ENCODE results near the gene GSC2. TPM values are rescaled to one million over a fixed set of nuclear protein-coding genes. Genes with fewer than 3 reads are reported as not detected.

GSC2 gene
- total and polyA plus RNA-seq, 2 of the 8 experiments (the other 6 are each of a cell fraction or from before 2014, with no cell fraction given) = 0.17 to 0.48 TPM

DNA sequence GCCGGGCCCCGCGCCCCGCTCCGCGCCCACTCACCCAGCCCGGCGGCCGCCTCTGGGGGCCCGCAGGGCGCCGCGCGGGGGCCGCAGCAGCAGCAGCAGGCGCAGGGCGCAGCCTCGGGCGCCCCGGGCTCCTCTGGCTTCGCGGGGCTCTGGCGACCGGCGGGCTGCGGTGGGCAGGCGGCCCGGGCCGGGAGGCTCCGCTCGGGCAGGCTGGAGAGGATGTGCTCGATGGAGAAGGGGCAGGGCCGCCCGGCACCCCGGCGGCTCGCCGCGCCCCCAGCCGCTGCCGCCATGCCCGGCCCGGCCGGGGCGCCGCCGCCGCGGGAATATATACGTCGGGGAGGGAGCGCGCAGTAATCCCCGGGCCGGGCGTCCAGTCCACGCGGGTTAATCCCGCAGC lies at the start of gene GSC2 (continued):
- TF ChIP-seq, protein P1, sequence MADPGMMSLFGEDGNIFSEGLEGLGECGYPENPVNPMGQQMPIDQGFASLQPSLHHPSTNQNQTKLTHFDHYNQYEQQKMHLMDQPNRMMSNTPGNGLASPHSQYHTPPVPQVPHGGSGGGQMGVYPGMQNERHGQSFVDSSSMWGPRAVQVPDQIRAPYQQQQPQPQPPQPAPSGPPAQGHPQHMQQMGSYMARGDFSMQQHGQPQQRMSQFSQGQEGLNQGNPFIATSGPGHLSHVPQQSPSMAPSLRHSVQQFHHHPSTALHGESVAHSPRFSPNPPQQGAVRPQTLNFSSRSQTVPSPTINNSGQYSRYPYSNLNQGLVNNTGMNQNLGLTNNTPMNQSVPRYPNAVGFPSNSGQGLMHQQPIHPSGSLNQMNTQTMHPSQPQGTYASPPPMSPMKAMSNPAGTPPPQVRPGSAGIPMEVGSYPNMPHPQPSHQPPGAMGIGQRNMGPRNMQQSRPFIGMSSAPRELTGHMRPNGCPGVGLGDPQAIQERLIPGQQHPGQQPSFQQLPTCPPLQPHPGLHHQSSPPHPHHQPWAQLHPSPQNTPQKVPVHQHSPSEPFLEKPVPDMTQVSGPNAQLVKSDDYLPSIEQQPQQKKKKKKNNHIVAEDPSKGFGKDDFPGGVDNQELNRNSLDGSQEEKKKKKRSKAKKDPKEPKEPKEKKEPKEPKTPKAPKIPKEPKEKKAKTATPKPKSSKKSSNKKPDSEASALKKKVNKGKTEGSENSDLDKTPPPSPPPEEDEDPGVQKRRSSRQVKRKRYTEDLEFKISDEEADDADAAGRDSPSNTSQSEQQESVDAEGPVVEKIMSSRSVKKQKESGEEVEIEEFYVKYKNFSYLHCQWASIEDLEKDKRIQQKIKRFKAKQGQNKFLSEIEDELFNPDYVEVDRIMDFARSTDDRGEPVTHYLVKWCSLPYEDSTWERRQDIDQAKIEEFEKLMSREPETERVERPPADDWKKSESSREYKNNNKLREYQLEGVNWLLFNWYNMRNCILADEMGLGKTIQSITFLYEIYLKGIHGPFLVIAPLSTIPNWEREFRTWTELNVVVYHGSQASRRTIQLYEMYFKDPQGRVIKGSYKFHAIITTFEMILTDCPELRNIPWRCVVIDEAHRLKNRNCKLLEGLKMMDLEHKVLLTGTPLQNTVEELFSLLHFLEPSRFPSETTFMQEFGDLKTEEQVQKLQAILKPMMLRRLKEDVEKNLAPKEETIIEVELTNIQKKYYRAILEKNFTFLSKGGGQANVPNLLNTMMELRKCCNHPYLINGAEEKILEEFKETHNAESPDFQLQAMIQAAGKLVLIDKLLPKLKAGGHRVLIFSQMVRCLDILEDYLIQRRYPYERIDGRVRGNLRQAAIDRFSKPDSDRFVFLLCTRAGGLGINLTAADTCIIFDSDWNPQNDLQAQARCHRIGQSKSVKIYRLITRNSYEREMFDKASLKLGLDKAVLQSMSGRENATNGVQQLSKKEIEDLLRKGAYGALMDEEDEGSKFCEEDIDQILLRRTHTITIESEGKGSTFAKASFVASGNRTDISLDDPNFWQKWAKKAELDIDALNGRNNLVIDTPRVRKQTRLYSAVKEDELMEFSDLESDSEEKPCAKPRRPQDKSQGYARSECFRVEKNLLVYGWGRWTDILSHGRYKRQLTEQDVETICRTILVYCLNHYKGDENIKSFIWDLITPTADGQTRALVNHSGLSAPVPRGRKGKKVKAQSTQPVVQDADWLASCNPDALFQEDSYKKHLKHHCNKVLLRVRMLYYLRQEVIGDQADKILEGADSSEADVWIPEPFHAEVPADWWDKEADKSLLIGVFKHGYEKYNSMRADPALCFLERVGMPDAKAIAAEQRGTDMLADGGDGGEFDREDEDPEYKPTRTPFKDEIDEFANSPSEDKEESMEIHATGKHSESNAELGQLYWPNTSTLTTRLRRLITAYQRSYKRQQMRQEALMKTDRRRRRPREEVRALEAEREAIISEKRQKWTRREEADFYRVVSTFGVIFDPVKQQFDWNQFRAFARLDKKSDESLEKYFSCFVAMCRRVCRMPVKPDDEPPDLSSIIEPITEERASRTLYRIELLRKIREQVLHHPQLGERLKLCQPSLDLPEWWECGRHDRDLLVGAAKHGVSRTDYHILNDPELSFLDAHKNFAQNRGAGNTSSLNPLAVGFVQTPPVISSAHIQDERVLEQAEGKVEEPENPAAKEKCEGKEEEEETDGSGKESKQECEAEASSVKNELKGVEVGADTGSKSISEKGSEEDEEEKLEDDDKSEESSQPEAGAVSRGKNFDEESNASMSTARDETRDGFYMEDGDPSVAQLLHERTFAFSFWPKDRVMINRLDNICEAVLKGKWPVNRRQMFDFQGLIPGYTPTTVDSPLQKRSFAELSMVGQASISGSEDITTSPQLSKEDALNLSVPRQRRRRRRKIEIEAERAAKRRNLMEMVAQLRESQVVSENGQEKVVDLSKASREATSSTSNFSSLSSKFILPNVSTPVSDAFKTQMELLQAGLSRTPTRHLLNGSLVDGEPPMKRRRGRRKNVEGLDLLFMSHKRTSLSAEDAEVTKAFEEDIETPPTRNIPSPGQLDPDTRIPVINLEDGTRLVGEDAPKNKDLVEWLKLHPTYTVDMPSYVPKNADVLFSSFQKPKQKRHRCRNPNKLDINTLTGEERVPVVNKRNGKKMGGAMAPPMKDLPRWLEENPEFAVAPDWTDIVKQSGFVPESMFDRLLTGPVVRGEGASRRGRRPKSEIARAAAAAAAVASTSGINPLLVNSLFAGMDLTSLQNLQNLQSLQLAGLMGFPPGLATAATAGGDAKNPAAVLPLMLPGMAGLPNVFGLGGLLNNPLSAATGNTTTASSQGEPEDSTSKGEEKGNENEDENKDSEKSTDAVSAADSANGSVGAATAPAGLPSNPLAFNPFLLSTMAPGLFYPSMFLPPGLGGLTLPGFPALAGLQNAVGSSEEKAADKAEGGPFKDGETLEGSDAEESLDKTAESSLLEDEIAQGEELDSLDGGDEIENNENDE (IDR thresholded peaks at IDR 0.05; ENCODE audit: insufficient replicate concordance, low read length) = no peak
- TF ChIP-seq RXRA (IDR thresholded peaks at IDR 0.05; ENCODE audit: insufficient read depth, low read depth, low read length) (no peak), SP1 (IDR thresholded peaks at IDR 0.05; ENCODE audit: low read depth, low read length) (no peak), SIRT6 (IDR thresholded peaks at IDR 0.05; ENCODE audit: low read length) (no peak), RAD21 (IDR thresholded peaks at IDR 0.05 in 1 of 2, conservative IDR thresholded peaks at IDR 0.05 in 1 of 2; ENCODE audit: low read depth in 2 of 2, low read length in 2 of 2) (no peak), NRF1 (IDR thresholded peaks at IDR 0.05; ENCODE audit: low read depth, low read length) (no peak)
- TF ChIP-seq, protein P2, sequence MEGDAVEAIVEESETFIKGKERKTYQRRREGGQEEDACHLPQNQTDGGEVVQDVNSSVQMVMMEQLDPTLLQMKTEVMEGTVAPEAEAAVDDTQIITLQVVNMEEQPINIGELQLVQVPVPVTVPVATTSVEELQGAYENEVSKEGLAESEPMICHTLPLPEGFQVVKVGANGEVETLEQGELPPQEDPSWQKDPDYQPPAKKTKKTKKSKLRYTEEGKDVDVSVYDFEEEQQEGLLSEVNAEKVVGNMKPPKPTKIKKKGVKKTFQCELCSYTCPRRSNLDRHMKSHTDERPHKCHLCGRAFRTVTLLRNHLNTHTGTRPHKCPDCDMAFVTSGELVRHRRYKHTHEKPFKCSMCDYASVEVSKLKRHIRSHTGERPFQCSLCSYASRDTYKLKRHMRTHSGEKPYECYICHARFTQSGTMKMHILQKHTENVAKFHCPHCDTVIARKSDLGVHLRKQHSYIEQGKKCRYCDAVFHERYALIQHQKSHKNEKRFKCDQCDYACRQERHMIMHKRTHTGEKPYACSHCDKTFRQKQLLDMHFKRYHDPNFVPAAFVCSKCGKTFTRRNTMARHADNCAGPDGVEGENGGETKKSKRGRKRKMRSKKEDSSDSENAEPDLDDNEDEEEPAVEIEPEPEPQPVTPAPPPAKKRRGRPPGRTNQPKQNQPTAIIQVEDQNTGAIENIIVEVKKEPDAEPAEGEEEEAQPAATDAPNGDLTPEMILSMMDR (IDR thresholded peaks at IDR 0.05; ENCODE audit: control extremely low read depth in 1 of 3, insufficient read depth in 1 of 3, low read depth in 1 of 3, low read length in 3 of 3) = no peak
- TF ChIP-seq, protein P3, sequence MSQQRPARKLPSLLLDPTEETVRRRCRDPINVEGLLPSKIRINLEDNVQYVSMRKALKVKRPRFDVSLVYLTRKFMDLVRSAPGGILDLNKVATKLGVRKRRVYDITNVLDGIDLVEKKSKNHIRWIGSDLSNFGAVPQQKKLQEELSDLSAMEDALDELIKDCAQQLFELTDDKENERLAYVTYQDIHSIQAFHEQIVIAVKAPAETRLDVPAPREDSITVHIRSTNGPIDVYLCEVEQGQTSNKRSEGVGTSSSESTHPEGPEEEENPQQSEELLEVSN (IDR thresholded peaks at IDR 0.05) = no peak

Measured in H1 (cell line).